Right atrium auricular region (tissue), 2 donors: ENCODE data around the gene PLS1. TPM values are rescaled to one million over a fixed set of nuclear protein-coding genes. Genes with fewer than 3 reads are reported as not detected.
A peak's percentile ranks its signal among the peaks of the same experiment; 100 is the strongest.
"Not testable (repeated sequence)": the region's sequence is repeated elsewhere in the genome, so short reads cannot be mapped to it uniquely, and the experiment has no call there.

ENCODE experiments used
- DNase-seq: peaks from one replicate; pipeline ENCODE4 v3.0.0-alpha.2; 2019; ENCODE audit warnings: low spot score
- H3K27ac ChIP-seq, 2 donors: fragments of 200-600 bp; sonication (generic); 1 replicate in 1 of 2; 2 replicates in 1 of 2; pipeline ENCODE4 v1.5.1; 2016 to 2019
- H3K27me3 ChIP-seq, 2 donors: fragments of 200-600 bp; sonication (generic); one replicate each; pipeline versions ENCODE4 v1.5.1 to v1.6.0; 2017 to 2019
- H3K36me3 ChIP-seq: fragments of 200-600 bp; sonication (generic); one replicate; pipeline ENCODE4 v1.5.1; 2016
- H3K4me1 ChIP-seq, 2 donors: fragments of 200-600 bp; sonication (generic); one replicate each; pipeline versions ENCODE4 v1.5.1 to v1.6.0; 2017 to 2019
- H3K4me3 ChIP-seq, 2 donors: fragments of 200-600 bp; sonication (generic); 1 replicate in 1 of 2; 2 replicates in 1 of 2; pipeline ENCODE4 v1.5.1; 2017 to 2019; ENCODE audit warnings: mild to moderate bottlenecking in 1 of 2, moderate library complexity in 1 of 2
- H3K9me3 ChIP-seq, 2 donors: fragments of 200-600 bp; sonication (generic); one replicate each; pipeline ENCODE4 v1.5.1; 2019
- total RNA-seq, 2 donors: library from RNA; depleted of rRNA; stranded (reverse); fragments of >200 nt; gene quantifications; one replicate each; pipeline ENCODE4 v1.1.0, GENCODE V29; 2016
- TF ChIP-seq, protein P1 (sequence below), 2 donors: fragments of 200-600 bp; sonication (generic); IDR thresholded peaks; one replicate each; pipeline ENCODE4 v1.5.1; 2019; ENCODE audit warnings: antibody characterized with exemption in 2 of 2

The PLS1 gene
- total RNA-seq, 2 donors from 2014 or later = 0.96 to 2.3 TPM

DNA sequence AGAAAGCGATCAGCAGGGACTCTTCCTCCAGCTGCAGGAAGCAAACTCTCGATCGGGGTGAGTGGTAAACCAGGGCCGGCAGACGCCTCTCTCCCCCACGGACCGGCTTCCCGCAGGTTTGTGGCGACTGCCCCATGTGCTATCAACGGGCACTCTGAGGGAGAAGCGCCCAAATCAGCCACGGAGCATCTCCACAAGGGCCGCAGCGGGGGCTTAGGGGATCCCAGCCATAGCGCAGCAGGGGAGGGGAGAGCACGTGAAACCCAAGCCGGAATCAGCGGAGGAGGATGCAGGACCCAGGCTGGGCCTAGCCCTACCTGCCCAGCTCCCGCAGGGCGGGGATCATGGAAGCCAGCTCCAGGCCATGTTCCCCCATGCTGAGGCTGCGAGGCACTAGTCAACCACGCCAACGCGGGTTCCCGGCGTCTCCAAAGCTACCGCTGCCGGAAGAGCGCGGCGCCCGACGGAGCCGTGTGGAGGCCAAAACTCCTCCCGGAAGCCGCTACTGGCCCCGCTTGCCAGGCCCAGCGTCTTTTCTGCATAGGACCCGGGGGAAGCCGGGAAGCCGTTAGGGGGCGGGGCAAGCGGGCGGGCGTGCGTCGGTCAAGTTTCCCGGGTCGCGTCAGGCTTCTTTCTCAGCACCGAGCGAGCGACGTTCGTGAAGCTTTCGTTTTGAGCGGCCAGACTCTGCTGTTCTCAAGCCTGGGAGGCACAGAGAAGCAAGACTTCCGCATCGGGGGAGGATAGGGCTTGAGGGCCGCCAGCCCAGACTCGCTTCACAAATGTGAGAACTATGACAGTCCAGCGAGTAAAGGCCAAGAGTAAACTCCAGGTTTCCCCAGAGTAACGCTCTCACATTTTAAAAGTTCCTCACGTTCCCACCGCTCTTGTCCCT lies 17.6 kb upstream of the PLS1 start, which contains the start of gene ATR:
TSS of gene ATR (minus strand) at position 405 of the 895 bp plus-strand sequence. CDS start at position 376, 29 bp downstream.
- no peaks in the 10 kb centered on the region for H3K27me3 ChIP-seq
- H3K36me3 ChIP-seq = no peaks in the 10 kb centered on the region
- TF ChIP-seq, protein P1, sequence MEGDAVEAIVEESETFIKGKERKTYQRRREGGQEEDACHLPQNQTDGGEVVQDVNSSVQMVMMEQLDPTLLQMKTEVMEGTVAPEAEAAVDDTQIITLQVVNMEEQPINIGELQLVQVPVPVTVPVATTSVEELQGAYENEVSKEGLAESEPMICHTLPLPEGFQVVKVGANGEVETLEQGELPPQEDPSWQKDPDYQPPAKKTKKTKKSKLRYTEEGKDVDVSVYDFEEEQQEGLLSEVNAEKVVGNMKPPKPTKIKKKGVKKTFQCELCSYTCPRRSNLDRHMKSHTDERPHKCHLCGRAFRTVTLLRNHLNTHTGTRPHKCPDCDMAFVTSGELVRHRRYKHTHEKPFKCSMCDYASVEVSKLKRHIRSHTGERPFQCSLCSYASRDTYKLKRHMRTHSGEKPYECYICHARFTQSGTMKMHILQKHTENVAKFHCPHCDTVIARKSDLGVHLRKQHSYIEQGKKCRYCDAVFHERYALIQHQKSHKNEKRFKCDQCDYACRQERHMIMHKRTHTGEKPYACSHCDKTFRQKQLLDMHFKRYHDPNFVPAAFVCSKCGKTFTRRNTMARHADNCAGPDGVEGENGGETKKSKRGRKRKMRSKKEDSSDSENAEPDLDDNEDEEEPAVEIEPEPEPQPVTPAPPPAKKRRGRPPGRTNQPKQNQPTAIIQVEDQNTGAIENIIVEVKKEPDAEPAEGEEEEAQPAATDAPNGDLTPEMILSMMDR (IDR thresholded peaks at IDR 0.05) = no peak
- H3K4me1 ChIP-seq = peaks cover 0 to 17% of the 10 kb centered on the region in 2 donors
- H3K9me3 ChIP-seq = no peaks in the 10 kb centered on the region
- peak; percentile 95 for DNase-seq
- peak within 1 kb of the TSS; percentile 80 to 85 for H3K4me3 ChIP-seq
- H3K27ac ChIP-seq = peak within 1 kb of the TSS; percentile 85 to 91

DNA sequence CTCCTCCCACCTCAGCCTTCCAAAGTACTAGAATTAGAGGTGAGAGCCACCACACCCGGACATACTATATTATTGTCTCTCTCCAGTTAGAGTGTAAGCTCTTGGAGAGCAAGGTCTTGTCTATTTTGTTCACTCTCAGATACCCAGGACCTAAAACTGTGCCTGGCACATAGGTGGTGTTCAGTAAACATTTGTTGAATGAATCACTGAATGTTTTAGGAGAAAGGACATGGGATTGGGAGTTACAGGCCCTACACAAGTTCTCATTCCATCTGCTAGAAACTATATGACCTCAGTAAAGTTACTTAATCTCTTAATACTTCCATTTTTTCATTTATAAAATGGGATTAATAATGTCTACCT lies 16.2 kb upstream of the PLS1 start:
- no peaks in the 10 kb centered on the region for H3K9me3 ChIP-seq
- H3K27ac ChIP-seq = peak overlapping the region in 1 of 2 donors; percentile 85
- H3K36me3 ChIP-seq = no peaks in the 10 kb centered on the region
- H3K4me1 ChIP-seq = peaks cover 0 to 17% of the 10 kb centered on the region in 2 donors
- no peaks in the 10 kb centered on the region for H3K27me3 ChIP-seq
- DNase-seq = no peak
- H3K4me3 ChIP-seq = no peak overlapping the region
- TF ChIP-seq, protein P1 (IDR thresholded peaks at IDR 0.05) = no peak

DNA sequence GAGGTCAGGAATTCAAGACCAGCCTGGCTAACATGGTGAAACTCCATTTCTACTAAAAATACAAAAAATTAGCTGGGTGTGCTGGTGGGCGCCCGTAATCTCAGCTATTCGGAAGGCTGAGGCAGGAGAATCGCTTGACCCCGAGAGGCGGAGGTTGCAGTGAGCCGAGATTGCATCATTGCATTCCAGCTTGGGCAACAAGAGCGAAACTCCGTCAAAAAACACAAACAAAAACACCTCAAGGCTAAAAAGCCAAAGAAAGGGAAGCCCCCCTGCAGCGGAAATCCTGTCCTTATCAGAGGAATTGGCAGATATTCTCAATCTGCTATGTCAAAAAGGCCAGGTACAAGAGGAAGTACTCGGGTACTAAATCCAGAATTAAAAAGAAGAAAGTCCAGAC lies 15.1 kb upstream of the PLS1 start:
- H3K27me3 ChIP-seq, H3K9me3 ChIP-seq, DNase-seq, H3K36me3 ChIP-seq, H3K4me3 ChIP-seq, H3K27ac ChIP-seq: not testable (repeated sequence)
- H3K4me1 ChIP-seq = peaks cover 0 to 17% of the 10 kb centered on the region in 2 donors

DNA sequence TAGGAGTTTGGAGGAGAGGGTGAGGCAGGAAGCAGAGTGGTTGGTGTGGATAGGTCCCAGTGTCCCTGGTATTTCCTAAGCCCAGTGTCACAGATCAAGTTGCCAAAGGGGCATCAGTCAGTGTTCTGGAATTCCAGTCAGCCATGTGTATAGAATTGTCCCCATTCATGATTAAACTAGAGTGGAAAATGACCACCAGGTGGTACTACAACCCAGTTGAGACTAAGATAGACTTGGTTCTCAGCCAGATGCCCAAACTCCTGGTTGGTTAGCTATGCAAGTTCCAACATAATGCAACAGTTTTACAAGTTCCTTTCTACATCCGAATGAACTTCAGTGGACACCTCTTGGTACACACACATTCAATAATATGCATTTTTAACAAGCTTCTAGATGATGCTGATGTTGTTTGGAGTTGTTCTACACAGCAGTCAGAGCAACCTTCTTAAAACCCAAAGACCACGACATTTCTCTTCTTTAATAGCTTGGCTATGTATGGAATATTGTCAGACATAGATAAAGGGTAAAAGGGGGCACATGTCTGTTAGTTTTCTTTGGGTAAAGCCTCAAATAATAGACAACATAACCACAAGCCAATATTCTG lies 9.3 kb upstream of the PLS1 start:
- H3K4me1 ChIP-seq = no peaks in the 10 kb centered on the region
- TF ChIP-seq, protein P1 (IDR thresholded peaks at IDR 0.05) = peak in 1 of 2 donors; percentile 78
- no peaks in the 10 kb centered on the region for H3K27me3 ChIP-seq
- no peak for DNase-seq
- no peak overlapping the region for H3K4me3 ChIP-seq
- no peak overlapping the region for H3K27ac ChIP-seq
- no peaks in the 10 kb centered on the region for H3K36me3 ChIP-seq
- H3K9me3 ChIP-seq = no peaks in the 10 kb centered on the region

DNA sequence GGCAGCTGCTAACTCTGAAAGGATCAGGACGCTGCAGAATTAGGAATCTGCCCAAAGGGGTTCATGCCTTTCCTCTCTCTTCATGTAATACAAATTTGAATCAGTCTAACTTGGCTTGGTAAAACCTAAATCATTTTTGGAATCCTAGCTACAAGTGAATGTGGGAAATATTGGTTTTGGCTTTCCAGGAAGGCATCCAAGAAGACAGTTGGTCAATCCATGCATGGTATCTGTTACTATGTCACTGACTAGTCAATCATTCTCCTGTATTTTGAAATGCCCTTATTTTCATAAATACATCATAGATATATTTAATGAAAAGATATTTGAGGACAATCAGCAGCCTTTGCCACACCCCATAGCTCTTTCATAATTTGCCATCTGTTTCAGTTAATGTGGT lies 7.5 kb upstream of the PLS1 start:
- TF ChIP-seq, protein P1 (IDR thresholded peaks at IDR 0.05) = no peak
- Histone ChIP-seq H3K27me3 (no peaks in the 10 kb centered on the region), H3K4me1 (no peaks in the 10 kb centered on the region), H3K9me3 (no peaks in the 10 kb centered on the region), H3K4me3 (no peak overlapping the region), H3K27ac (no peak overlapping the region), H3K36me3 (no peaks in the 10 kb centered on the region)
- DNase-seq = no peak

DNA sequence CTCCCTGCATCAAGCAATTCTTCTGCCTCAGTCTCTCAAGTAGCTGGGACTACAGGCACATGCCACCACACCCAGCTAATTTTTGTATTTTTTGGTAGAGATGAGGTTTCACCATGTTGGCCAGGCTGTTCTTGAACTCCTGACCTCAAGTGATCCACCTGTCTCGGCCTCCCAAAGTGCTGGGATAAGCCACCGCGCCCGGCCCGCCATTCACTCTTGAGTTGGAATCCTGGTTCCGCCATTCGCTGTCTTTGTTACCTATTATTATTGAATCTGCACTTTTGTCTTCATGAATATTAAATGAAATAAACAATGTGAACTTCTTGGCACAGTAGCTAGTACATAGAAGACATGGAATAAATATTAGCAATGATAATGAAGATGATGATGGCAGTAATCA lies 3.9 kb upstream of the PLS1 start:
- DNase-seq, H3K36me3 ChIP-seq, H3K4me3 ChIP-seq, H3K27me3 ChIP-seq, H3K27ac ChIP-seq, H3K9me3 ChIP-seq: not testable (repeated sequence)
- H3K4me1 ChIP-seq = peaks cover 0 to 12% of the 10 kb centered on the region in 2 donors
